ENCODE data around the gene KCNIP4. TPM values are rescaled to one million over a fixed set of nuclear protein-coding genes. Genes with fewer than 3 reads are reported as not detected.

Gene KCNIP4
- total and polyA plus RNA-seq, 2 of the 8 experiments (the other 6 are each of a cell fraction or from before 2014, with no cell fraction given): 0.06 TPM; not detected in 1

DNA sequence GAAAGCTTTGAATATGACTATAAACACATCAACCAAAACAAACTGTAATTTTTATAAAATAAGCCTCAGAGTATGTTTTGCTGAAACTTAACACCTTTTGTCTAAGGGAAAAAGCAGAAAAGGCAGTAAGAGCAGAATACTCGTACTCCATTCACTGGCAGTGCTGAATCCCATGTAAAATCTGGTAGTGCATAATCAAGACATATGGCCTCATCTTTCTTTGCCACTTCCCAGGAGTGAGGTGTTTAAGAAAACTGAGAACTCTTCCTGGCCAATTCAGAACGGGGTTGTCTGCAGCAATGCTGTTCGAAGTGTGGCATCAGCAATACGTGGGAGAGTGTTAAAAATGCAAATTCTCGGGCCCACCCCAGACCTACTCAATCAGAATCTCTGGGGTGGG, 946.3 kb downstream of the KCNIP4 start:
- Histone ChIP-seq H4K91ac (replicated peaks; ENCODE audit: insufficient read length, low read length) (no peak overlapping the region), H3K4me2 (ENCODE audit: insufficient read depth in 1 of 2, low read depth in 2 of 2, low read length in 2 of 2) (no peak overlapping the region), H4K8ac (ENCODE audit: extremely low read depth, insufficient read depth, low read length) (no peak overlapping the region), H3K79me1 (ENCODE audit: low read depth, low read length) (no peaks in the 10 kb centered on the region), H3K23ac (ENCODE audit: insufficient read length) (no peak overlapping the region), H3K4me3 (ENCODE audit: extremely low read depth in 1 of 4, insufficient read depth in 2 of 4, low read depth in 3 of 4, low read length in 4 of 4) (no peak overlapping the region), H3K56ac (replicated peaks; ENCODE audit: insufficient read length, low read depth, low read length) (no peak overlapping the region), H2BK20ac (ENCODE audit: low read length) (no peak overlapping the region), H3K4me1 (replicated peaks in 1 of 4; ENCODE audit: control insufficient read depth in 3 of 4, insufficient read depth in 4 of 4, low read length in 3 of 4) (no peaks in the 10 kb centered on the region), H3K79me2 (ENCODE audit: control insufficient read depth in 1 of 2, insufficient read depth in 2 of 2, low read length in 2 of 2) (no peaks in the 10 kb centered on the region), H2AK5ac (ENCODE audit: low read depth, low read length) (no peak overlapping the region), H3K9me3 (ENCODE audit: insufficient read depth in 2 of 2, low read depth in 1 of 2, low read length in 1 of 2) (no peaks in the 10 kb centered on the region), H3K27me3 (replicated peaks in 1 of 4; ENCODE audit: control insufficient read depth in 3 of 4, extremely low read depth in 1 of 4, insufficient read depth in 3 of 4, low read length in 3 of 4) (no peaks in the 10 kb centered on the region), H3K18ac (ENCODE audit: extremely low read depth, low read length) (no peak overlapping the region), H2BK12ac (ENCODE audit: low read depth, low read length) (no peak overlapping the region), H3K4ac (replicated peaks; ENCODE audit: insufficient read length, low read depth, low read length) (no peak overlapping the region), H2AFZ (ENCODE audit: low read length) (peak overlapping the region; percentile 84; the same call in 1 of the 2 replicates), H4K5ac (ENCODE audit: insufficient read length, low read depth, low read length) (no peak overlapping the region), H3K27ac (ENCODE audit: low read depth, low read length) (no peak overlapping the region), H2BK120ac (replicated peaks; ENCODE audit: low read depth, low read length) (no peak overlapping the region), H2BK15ac (ENCODE audit: low read length) (no peak overlapping the region), H2BK5ac (ENCODE audit: low read depth, low read length) (no peak overlapping the region), H3K23me2 (ENCODE audit: low read depth, low read length) (no peaks in the 10 kb centered on the region), H4K20me1 (replicated peaks in 1 of 2; ENCODE audit: control insufficient read depth in 1 of 2, insufficient read depth in 2 of 2, low read length in 2 of 2) (no peaks in the 10 kb centered on the region), H3K36me3 (ENCODE audit: control insufficient read depth in 2 of 4, insufficient read depth in 4 of 4, low read length in 3 of 4) (no peaks in the 10 kb centered on the region), H3K9ac (replicated peaks in 1 of 4; ENCODE audit: extremely low read depth in 1 of 4, low read depth in 3 of 4, low read length in 3 of 4) (no peak overlapping the region), H3K14ac (ENCODE audit: insufficient read length) (no peak overlapping the region)
- ChIA-PET POLR2A (ENCODE audit: partially characterized antibody) (no interaction called here), CTCF (ENCODE audit: partially characterized antibody) (interaction anchor here (0.7 to 1.0 kb wide), 2 partner anchors 228 to 467 kb away, joined by 3 to 4 read pairs; no protein-coding TSS in a partner anchor)
- DNase-seq (ENCODE audit: low read depth in 1 of 2, low spot score in 2 of 2): no peak
- FAIRE-seq: no peak
- WGBS, 2 experiments (ENCODE audit: extremely low coverage in 1 of 2, insufficient coverage in 1 of 2, insufficient read length in 1 of 2, insufficient replicate concordance in 2 of 2, low coverage in 1 of 2, low lambda C conversion rate in 2 of 2, missing lambda C conversion rate in 1 of 2): 82% methylated on average over 5 of the region's 5 CpGs; no CpG with 5 or more reads in 1 of the 2 experiments
- TF ChIP-seq, protein P1, sequence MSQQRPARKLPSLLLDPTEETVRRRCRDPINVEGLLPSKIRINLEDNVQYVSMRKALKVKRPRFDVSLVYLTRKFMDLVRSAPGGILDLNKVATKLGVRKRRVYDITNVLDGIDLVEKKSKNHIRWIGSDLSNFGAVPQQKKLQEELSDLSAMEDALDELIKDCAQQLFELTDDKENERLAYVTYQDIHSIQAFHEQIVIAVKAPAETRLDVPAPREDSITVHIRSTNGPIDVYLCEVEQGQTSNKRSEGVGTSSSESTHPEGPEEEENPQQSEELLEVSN (IDR thresholded peaks at IDR 0.05): no peak
- TF ChIP-seq YY1 (IDR thresholded peaks at IDR 0.05; ENCODE audit: low read depth, low read length) (no peak), SAP30 (IDR thresholded peaks at IDR 0.05; ENCODE audit: insufficient read depth, insufficient replicate concordance, low read length) (no peak)
- TF ChIP-seq, protein P2, sequence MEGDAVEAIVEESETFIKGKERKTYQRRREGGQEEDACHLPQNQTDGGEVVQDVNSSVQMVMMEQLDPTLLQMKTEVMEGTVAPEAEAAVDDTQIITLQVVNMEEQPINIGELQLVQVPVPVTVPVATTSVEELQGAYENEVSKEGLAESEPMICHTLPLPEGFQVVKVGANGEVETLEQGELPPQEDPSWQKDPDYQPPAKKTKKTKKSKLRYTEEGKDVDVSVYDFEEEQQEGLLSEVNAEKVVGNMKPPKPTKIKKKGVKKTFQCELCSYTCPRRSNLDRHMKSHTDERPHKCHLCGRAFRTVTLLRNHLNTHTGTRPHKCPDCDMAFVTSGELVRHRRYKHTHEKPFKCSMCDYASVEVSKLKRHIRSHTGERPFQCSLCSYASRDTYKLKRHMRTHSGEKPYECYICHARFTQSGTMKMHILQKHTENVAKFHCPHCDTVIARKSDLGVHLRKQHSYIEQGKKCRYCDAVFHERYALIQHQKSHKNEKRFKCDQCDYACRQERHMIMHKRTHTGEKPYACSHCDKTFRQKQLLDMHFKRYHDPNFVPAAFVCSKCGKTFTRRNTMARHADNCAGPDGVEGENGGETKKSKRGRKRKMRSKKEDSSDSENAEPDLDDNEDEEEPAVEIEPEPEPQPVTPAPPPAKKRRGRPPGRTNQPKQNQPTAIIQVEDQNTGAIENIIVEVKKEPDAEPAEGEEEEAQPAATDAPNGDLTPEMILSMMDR (IDR thresholded peaks at IDR 0.05; ENCODE audit: control extremely low read depth in 1 of 3, insufficient read depth in 1 of 3, low read depth in 1 of 3, low read length in 3 of 3): no peak

Measured in H1 (cell line).